GM18909 (cell line): ENCODE data around the gene DYTN.
"Not testable (repeated sequence)": the region's sequence is repeated elsewhere in the genome, so short reads cannot be mapped to it uniquely, and the experiment has no call there.

Experiments
- ATAC-seq: cut with Tn5 transposase; IDR thresholded peaks from one replicate; pipeline ENCODE4 v1.9.1; 2021; ENCODE audit warnings: mild to moderate bottlenecking; ENCODE audit not compliant: unreplicated experiment, poor library complexity

DYTN gene

GRCh38 chr2:206718296-206718695, at the start of gene DYTN:
Gene DYTN (minus strand): TSS chr2:206718396. CDS start chr2:206718279, 117 bp downstream.
- no peak for ATAC-seq

- ATAC-seq = no peak
Observed at GRCh38 chr2:206766057-206766930, 48.1 kb upstream of the DYTN start.

GRCh38 chr2:206765242-206766056, 47.3 kb upstream of the DYTN start, which contains the start of the genes FASTKD2 and MDH1B:
Gene FASTKD2 (plus strand): TSS chr2:206765606. CDS start chr2:206766694, 1,088 bp downstream.
Gene MDH1B (minus strand): TSS chr2:206765328. CDS start chr2:206765271, 57 bp downstream.
- ATAC-seq = peak; percentile 96

- peak; percentile 7 for ATAC-seq
Observed at GRCh38 chr2:206764673-206765241, 46.6 kb upstream of the DYTN start.

GRCh38 chr2:206756816-206757215, 38.6 kb upstream of the DYTN start:
- no peak for ATAC-seq

- no peak for ATAC-seq
Observed at GRCh38 chr2:206740800-206741199, 22.6 kb upstream of the DYTN start.

GRCh38 chr2:206739271-206739670, 21.1 kb upstream of the DYTN start:
- no peak for ATAC-seq

- ATAC-seq = no peak
Observed at GRCh38 chr2:206736935-206737334, 18.7 kb upstream of the DYTN start.

- ATAC-seq = no peak
Observed at GRCh38 chr2:206733341-206733740, 15.1 kb upstream of the DYTN start.

- ATAC-seq = no peak
Observed at GRCh38 chr2:206728277-206729199, 10.3 kb upstream of the DYTN start.

- no peak for ATAC-seq
Observed at GRCh38 chr2:206727287-206727686, 9.1 kb upstream of the DYTN start.

- no peak for ATAC-seq
Observed at GRCh38 chr2:206723288-206723687, 5.1 kb upstream of the DYTN start.

- peak; percentile 75 for ATAC-seq
Observed at GRCh38 chr2:206721256-206721920, 3.2 kb upstream of the DYTN start.

GRCh38 chr2:206716623-206717022, 1.6 kb downstream of the DYTN start:
- ATAC-seq = no peak

- ATAC-seq = not testable (repeated sequence)
Observed at GRCh38 chr2:206715183-206715582, 3.0 kb downstream of the DYTN start.

- peak; percentile 67 for ATAC-seq
Observed at GRCh38 chr2:206713746-206714145, 4.5 kb downstream of the DYTN start.

GRCh38 chr2:206708286-206708685, 9.9 kb downstream of the DYTN start:
- no peak for ATAC-seq

GRCh38 chr2:206707164-206707701, 11.0 kb downstream of the DYTN start:
- ATAC-seq = no peak
